SK-N-SH treated with all-trans-retinoic acid at 6 μM for 48 hours (cell line): ENCODE data around the gene GNB2.

Source experiments
- ARNTL ChIP-seq: fragments of 450-650 bp; formaldehyde crosslinking; IDR thresholded peaks from 2 replicates; pipeline ENCODE4 v1.5.0; 2020; ENCODE audit warnings: low read depth, mild to moderate bottlenecking, moderate library complexity, borderline replicate concordance
- BACH2 ChIP-seq: fragments of 250-450 bp; sonication (Bioruptor Pico); IDR thresholded peaks from 2 replicates; pipeline ENCODE4 v1.9.0; 2021; ENCODE audit warnings: mild to moderate bottlenecking, borderline replicate concordance
- CSDC2 ChIP-seq: fragments of 250-450 bp; sonication (Bioruptor Pico); IDR thresholded peaks from 2 replicates; pipeline ENCODE4 v1.5.0; 2020; ENCODE audit warnings: mild to moderate bottlenecking, moderate library complexity
- ESRRG ChIP-seq: fragments of 250-450 bp; sonication (Bioruptor Pico); IDR thresholded peaks from 2 replicates; pipeline ENCODE4 v1.6.1; 2021; ENCODE audit warnings: mild to moderate bottlenecking
- PATZ1 ChIP-seq: fragments of 250-450 bp; sonication (Bioruptor Pico); IDR thresholded peaks from 2 replicates; pipeline ENCODE4 v1.8.0; 2020; ENCODE audit warnings: mild to moderate bottlenecking, moderate library complexity, borderline replicate concordance
- POU6F1 ChIP-seq: fragments of 250-450 bp; sonication (Bioruptor Pico); IDR thresholded peaks from 2 replicates; pipeline ENCODE4 v1.8.0; 2021; ENCODE audit warnings: low read depth, mild to moderate bottlenecking, moderate library complexity, borderline replicate concordance
- PPARA ChIP-seq: fragments of 250-450 bp; sonication (Bioruptor Pico); IDR thresholded peaks from 2 replicates; pipeline ENCODE4 v1.5.0; 2020; ENCODE audit warnings: mild to moderate bottlenecking, borderline replicate concordance
- RARB ChIP-seq: fragments of 250-450 bp; sonication (Bioruptor Pico); IDR thresholded peaks from 2 replicates; pipeline ENCODE4 v1.8.0; 2021; ENCODE audit warnings: mild to moderate bottlenecking, moderate library complexity
- TOX ChIP-seq: fragments of 250-450 bp; sonication (Bioruptor Pico); IDR thresholded peaks from 2 replicates; pipeline ENCODE4 v1.8.0; 2021; ENCODE audit warnings: mild to moderate bottlenecking, moderate library complexity, borderline replicate concordance
- ZNF565 ChIP-seq: fragments of 450-650 bp; formaldehyde crosslinking; conservative IDR thresholded peaks from 2 replicates; pipeline ENCODE4 v1.5.0; 2020; ENCODE audit warnings: low read depth, mild to moderate bottlenecking, moderate library complexity
- TF ChIP-seq, protein P1 (sequence below): fragments of 250-450 bp; sonication (Bioruptor Pico); IDR thresholded peaks from 2 replicates; pipeline ENCODE4 v1.5.1; 2020; ENCODE audit warnings: low read depth, mild to moderate bottlenecking, moderate library complexity

GRCh38 chr7:100683659-100684533 lies 10.4 kb downstream of the GNB2 start:
- TF ChIP-seq ESRRG (CRISPR knock-in tag) = no peak
- no peak for TF ChIP-seq TOX (CRISPR knock-in tag)
- TF ChIP-seq, protein P1, sequence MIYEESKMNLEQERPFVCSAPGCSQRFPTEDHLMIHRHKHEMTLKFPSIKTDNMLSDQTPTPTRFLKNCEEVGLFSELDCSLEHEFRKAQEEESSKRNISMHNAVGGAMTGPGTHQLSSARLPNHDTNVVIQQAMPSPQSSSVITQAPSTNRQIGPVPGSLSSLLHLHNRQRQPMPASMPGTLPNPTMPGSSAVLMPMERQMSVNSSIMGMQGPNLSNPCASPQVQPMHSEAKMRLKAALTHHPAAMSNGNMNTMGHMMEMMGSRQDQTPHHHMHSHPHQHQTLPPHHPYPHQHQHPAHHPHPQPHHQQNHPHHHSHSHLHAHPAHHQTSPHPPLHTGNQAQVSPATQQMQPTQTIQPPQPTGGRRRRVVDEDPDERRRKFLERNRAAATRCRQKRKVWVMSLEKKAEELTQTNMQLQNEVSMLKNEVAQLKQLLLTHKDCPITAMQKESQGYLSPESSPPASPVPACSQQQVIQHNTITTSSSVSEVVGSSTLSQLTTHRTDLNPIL (CRISPR knock-in tag) = no peak
- no peak for TF ChIP-seq PPARA
- no peak for TF ChIP-seq RARB (CRISPR knock-in tag)
- TF ChIP-seq CSDC2 (CRISPR knock-in tag) = no peak
- TF ChIP-seq ZNF565 (CRISPR knock-in tag) = no peak
- TF ChIP-seq ARNTL (CRISPR knock-in tag) = no peak
- no peak for TF ChIP-seq PATZ1
- TF ChIP-seq BACH2 = no peak
- no peak for TF ChIP-seq POU6F1 (CRISPR knock-in tag)
